Upper lobe of left lung (tissue), 6 donors: ENCODE data around the gene NACC1. TPM values are rescaled to one million over a fixed set of nuclear protein-coding genes. Genes with fewer than 3 reads are reported as not detected.

Experiments used
- ATAC-seq, 2 donors: fragments of 200-7000 bp; cut with Tn5 transposase; one replicate each; pipeline ENCODE4 v1.9.1; 2022; ENCODE audit warnings: mild to moderate bottlenecking in 2 of 2, moderate library complexity in 2 of 2; ENCODE audit not compliant: low FRiP score in 2 of 2
- DNase-seq, 2 donors: peaks; one replicate each; pipeline ENCODE4 v3.0.0-alpha.2; 2019 to 2020
- H3K27ac ChIP-seq, 4 donors: fragments of 200-600 bp; sonication (generic); one replicate each; pipeline ENCODE4 v1.5.1; 2016 to 2019
- H3K27me3 ChIP-seq, 4 donors: fragments of 200-600 bp; sonication (generic); one replicate each; pipeline ENCODE4 v1.5.1; 2017 to 2019
- H3K36me3 ChIP-seq, 4 donors: fragments of 200-600 bp; sonication (generic); one replicate each; pipeline ENCODE4 v1.5.1; 2016 to 2019
- H3K4me1 ChIP-seq, 4 donors: fragments of 200-600 bp; sonication (generic); one replicate each; pipeline ENCODE4 v1.5.1; 2018 to 2019
- H3K4me3 ChIP-seq, 4 donors: fragments of 200-600 bp; sonication (generic); one replicate each; pipeline ENCODE4 v1.5.1; 2017 to 2019; ENCODE audit warnings: mild to moderate bottlenecking in 2 of 4, moderate library complexity in 1 of 4
- H3K9me3 ChIP-seq, 4 donors: fragments of 200-600 bp; sonication (generic); one replicate each; pipeline ENCODE4 v1.5.1; 2018 to 2019
- CTCF ChIP-seq, 6 experiments: fragments of 450-650 bp in 4 of 6; fragments of 200-600 bp in 2 of 6; sonication (generic) in 2 of 6; IDR thresholded peaks; one replicate each; pipeline ENCODE4 v1.5.1; 2016 to 2019; ENCODE audit warnings: antibody characterized with exemption in 6 of 6
- EP300 ChIP-seq, 4 donors: sonication (generic); formaldehyde crosslinking; IDR thresholded peaks; one replicate each; pipeline ENCODE4 v1.5.1; 2017; ENCODE audit warnings: antibody characterized with exemption in 4 of 4, control low read depth in 2 of 4
- POLR2A ChIP-seq, 4 donors: fragments of 450-650 bp; IDR thresholded peaks; one replicate each; pipeline ENCODE4 v1.5.1; 2016 to 2017; ENCODE audit warnings: antibody characterized with exemption in 4 of 4, mild to moderate bottlenecking in 2 of 4
- POLR2AphosphoS5 ChIP-seq, 2 donors: sonication (generic); formaldehyde crosslinking; IDR thresholded peaks; one replicate each; pipeline ENCODE4 v1.5.1; 2017; ENCODE audit warnings: antibody characterized with exemption in 2 of 2
- WGBS, 2 donors: methylation state at CpG; one replicate each; pipeline ENCODE4 v1.1.5; 2017 to 2018; 5-methylcytosine and 5-hydroxymethylcytosine counted together
- total RNA-seq, 6 donors: library from RNA; depleted of rRNA in 4 of 6; stranded (reverse); fragments of >200 nt in 4 of 6; gene quantifications; one replicate each; pipeline versions ENCODE4 v1.1.0 to v1.2.1, GENCODE V29; 2016 to 2021
- donor health status: DM: no; HTN: no; CAD: no; lungs with moderate emphysema.
- donor health status: DM: no; HTN: yes; CAD: no; lungs with severe emphysema.

The NACC1 gene
- total RNA-seq, 6 donors from 2014 or later, result 22.0 to 96.1 (median 55.7) TPM

GRCh38 chr19:13083008-13083404, 35.1 kb upstream of the NACC1 start:
- Histone ChIP-seq H3K27ac (peak overlapping the region in 2 of 4 donors; percentile 59 to 61), H3K4me3 (no peak overlapping the region), H3K36me3 (peaks cover 0 to 62% (median 18%) of the 10 kb centered on the region in 4 donors), H3K9me3 (no peaks in the 10 kb centered on the region), H3K27me3 (no peaks in the 10 kb centered on the region), H3K4me1 (peaks cover 35 to 50% (median 43%) of the 10 kb centered on the region in 4 donors)
- no peak for ATAC-seq
- DNase-seq, result no peak
- WGBS, 2 donors, result 79 to 80% methylated on average over 7 of the region's 7 CpGs
- TF ChIP-seq POLR2A (IDR thresholded peaks at IDR 0.05) (no peak), CTCF (IDR thresholded peaks at IDR 0.05) (no peak), POLR2AphosphoS5 (IDR thresholded peaks at IDR 0.05) (no peak), EP300 (IDR thresholded peaks at IDR 0.05) (no peak)

GRCh38 chr19:13083627-13084026, 34.4 kb upstream of the NACC1 start:
- 81 to 86% methylated on average over 7 to 9 of the region's 9 CpGs for WGBS, 2 donors
- H3K36me3 ChIP-seq, result peaks cover 0 to 65% (median 20%) of the 10 kb centered on the region in 4 donors

GRCh38 chr19:13085666-13086065, 32.4 kb upstream of the NACC1 start:
- Histone ChIP-seq H3K4me3 (no peak overlapping the region), H3K27ac (peak overlapping the region; percentile 15 to 67 (median 43)), H3K4me1 (peaks cover 16 to 35% (median 24%) of the 10 kb centered on the region in 4 donors), H3K36me3 (peaks cover 0 to 68% (median 22%) of the 10 kb centered on the region in 4 donors), H3K9me3 (no peaks in the 10 kb centered on the region), H3K27me3 (no peaks in the 10 kb centered on the region)
- ATAC-seq (peak in 1 of 2 donors; percentile 76), DNase-seq (peak in 1 of 2 donors; percentile 89)
- TF ChIP-seq POLR2AphosphoS5 (IDR thresholded peaks at IDR 0.05), result peak in 1 of 2 donors; percentile 40
- no peak for TF ChIP-seq CTCF (IDR thresholded peaks at IDR 0.05)
- 18 to 20% methylated on average over 7 of the region's 7 CpGs for WGBS, 2 donors

More at GRCh38 chr19:13083627-13084026, 34.4 kb upstream of the NACC1 start:
- Histone ChIP-seq H3K4me3 (no peak overlapping the region), H3K4me1 (peaks cover 28 to 44% (median 37%) of the 10 kb centered on the region in 4 donors), H3K27me3 (no peaks in the 10 kb centered on the region), H3K27ac (peak overlapping the region in 2 of 4 donors; percentile 59 to 61), H3K9me3 (no peaks in the 10 kb centered on the region)
- no peak for ATAC-seq
- TF ChIP-seq POLR2A (IDR thresholded peaks at IDR 0.05), result no peak
- TF ChIP-seq POLR2AphosphoS5 (IDR thresholded peaks at IDR 0.05), result no peak
- no peak for TF ChIP-seq CTCF (IDR thresholded peaks at IDR 0.05)
- no peak for TF ChIP-seq EP300 (IDR thresholded peaks at IDR 0.05)
- DNase-seq, result no peak

GRCh38 chr19:13086341-13086740, 31.7 kb upstream of the NACC1 start:
- TF ChIP-seq POLR2AphosphoS5 (IDR thresholded peaks at IDR 0.05) (no peak), EP300 (IDR thresholded peaks at IDR 0.05) (no peak), CTCF (IDR thresholded peaks at IDR 0.05) (no peak), POLR2A (IDR thresholded peaks at IDR 0.05) (no peak)
- 63 to 71% methylated on average over 2 of the region's 2 CpGs for WGBS, 2 donors
- ATAC-seq (no peak), DNase-seq (no peak)
- Histone ChIP-seq H3K27ac (peak overlapping the region in 3 of 4 donors; percentile 15 to 67 (median 64)), H3K9me3 (no peaks in the 10 kb centered on the region), H3K4me3 (no peak overlapping the region), H3K36me3 (peaks cover 0 to 66% (median 23%) of the 10 kb centered on the region in 4 donors), H3K4me1 (peaks cover 21 to 42% (median 28%) of the 10 kb centered on the region in 4 donors), H3K27me3 (no peaks in the 10 kb centered on the region)

- no peaks in the 10 kb centered on the region for H3K9me3 ChIP-seq
- 88 to 89% methylated on average over 9 to 12 of the region's 12 CpGs for WGBS, 2 donors
- H3K27me3 ChIP-seq, result no peaks in the 10 kb centered on the region
- H3K36me3 ChIP-seq, result peaks cover 0 to 59% (median 23%) of the 10 kb centered on the region in 4 donors
- ATAC-seq (no peak), DNase-seq (no peak)
- peaks cover 28 to 43% (median 30%) of the 10 kb centered on the region in 4 donors for H3K4me1 ChIP-seq
- TF ChIP-seq POLR2AphosphoS5 (IDR thresholded peaks at IDR 0.05) (no peak), POLR2A (IDR thresholded peaks at IDR 0.05) (no peak), EP300 (IDR thresholded peaks at IDR 0.05) (no peak), CTCF (IDR thresholded peaks at IDR 0.05) (no peak)
- H3K4me3 ChIP-seq, result no peak overlapping the region
- peak overlapping the region in 1 of 4 donors; percentile 67 for H3K27ac ChIP-seq
Observed at GRCh38 chr19:13087295-13087694, 30.8 kb upstream of the NACC1 start.
